Glutamatergic neuron (in vitro differentiated cells): ENCODE measurements around the gene ZNF462. TPM values are rescaled to one million over a fixed set of nuclear protein-coding genes. Genes with fewer than 3 reads are reported as not detected.

Experiments used
- DNase-seq: peaks from one replicate; pipeline ENCODE4 v3.0.0; 2022
- H3K27ac Mint-ChIP-seq: one replicate; pipeline ENCODE4 v1.8.0; 2020; ENCODE audit warnings: mild to moderate bottlenecking, mixed read lengths, inconsistent platforms; ENCODE audit not compliant: unreplicated experiment
- H3K27me3 Mint-ChIP-seq: one replicate; pipeline ENCODE4 v1.8.0; 2020; ENCODE audit warnings: mild to moderate bottlenecking, moderate library complexity, mixed read lengths, inconsistent platforms; ENCODE audit not compliant: unreplicated experiment
- H3K36me3 Mint-ChIP-seq: one replicate; pipeline ENCODE4 v1.8.0; 2020; ENCODE audit warnings: mild to moderate bottlenecking, mixed read lengths, inconsistent platforms; ENCODE audit not compliant: unreplicated experiment
- H3K4me1 Mint-ChIP-seq: one replicate; pipeline ENCODE4 v1.8.0; 2020; ENCODE audit warnings: mild to moderate bottlenecking, low read depth, mixed read lengths, inconsistent platforms; ENCODE audit not compliant: unreplicated experiment
- H3K4me3 Mint-ChIP-seq: one replicate; pipeline ENCODE4 v1.8.0; 2020; ENCODE audit warnings: mild to moderate bottlenecking, mixed read lengths, inconsistent platforms; ENCODE audit not compliant: unreplicated experiment
- H3K9me3 Mint-ChIP-seq: one replicate; pipeline ENCODE4 v1.8.0; 2020; ENCODE audit warnings: mild to moderate bottlenecking, moderate library complexity, mixed read lengths, inconsistent platforms; ENCODE audit not compliant: unreplicated experiment
- total RNA-seq: library from RNA; stranded (reverse); fragmentation: NEBNext Ultra II Directional; extraction: Animal tissue kit (Norgen Biotek cat#: 25700); gene quantifications from one replicate; pipeline ENCODE4 v1.2.1, GENCODE V29; 2021; ENCODE audit not compliant: unreplicated experiment
- TF ChIP-seq, protein P1 (sequence below): fragments of 200-600 bp; sonication (generic); IDR thresholded peaks from one replicate; pipeline ENCODE4 v1.5.0; 2021; ENCODE audit not compliant: partially characterized antibody, unreplicated experiment

The ZNF462 gene
- total RNA-seq, 1 donor from 2014 or later, result 259 TPM

DNA sequence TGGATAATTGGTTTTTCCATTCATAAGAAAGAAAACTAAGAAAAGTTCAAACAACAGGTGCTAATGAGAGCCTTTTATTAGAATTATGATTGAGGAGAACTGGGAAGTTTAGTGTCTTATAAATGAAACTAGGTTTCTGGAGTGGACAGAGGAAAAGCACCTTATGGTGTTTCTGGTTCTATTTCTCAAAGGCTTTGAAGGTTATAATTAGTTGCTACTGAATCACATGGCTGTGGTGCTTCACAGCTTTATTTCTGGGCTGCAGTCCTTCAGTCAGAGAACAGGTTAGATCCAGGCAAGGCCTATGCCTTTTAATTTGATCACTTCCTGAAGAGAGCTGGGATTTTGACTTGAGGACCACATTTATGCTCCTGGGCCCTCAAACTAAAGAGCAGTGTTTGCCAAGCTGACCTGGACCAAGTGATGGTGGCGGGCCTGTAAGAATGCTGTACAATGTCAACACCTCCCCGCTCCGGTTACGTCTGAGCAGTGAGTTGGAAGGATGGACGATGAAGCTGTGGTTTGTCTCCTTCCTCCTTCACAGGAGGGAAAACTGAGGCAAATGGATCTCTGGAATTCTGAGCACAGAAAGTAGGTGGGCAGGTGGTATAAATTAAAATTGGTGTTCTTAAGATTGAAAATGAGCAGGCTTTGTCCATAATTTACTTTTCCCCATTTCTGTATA, 56.0 kb downstream of the ZNF462 start:
- peaks cover 9% of the 10 kb centered on the region for H3K36me3 Mint-ChIP-seq
- peak overlapping the region; percentile 20 for H3K27ac Mint-ChIP-seq
- H3K9me3 Mint-ChIP-seq, result peaks cover 3% of the 10 kb centered on the region
- DNase-seq, result no peak
- H3K4me1 Mint-ChIP-seq, result peaks cover 51% of the 10 kb centered on the region
- no peak overlapping the region for H3K4me3 Mint-ChIP-seq
- H3K27me3 Mint-ChIP-seq, result peaks cover 7% of the 10 kb centered on the region
- TF ChIP-seq, protein P1, sequence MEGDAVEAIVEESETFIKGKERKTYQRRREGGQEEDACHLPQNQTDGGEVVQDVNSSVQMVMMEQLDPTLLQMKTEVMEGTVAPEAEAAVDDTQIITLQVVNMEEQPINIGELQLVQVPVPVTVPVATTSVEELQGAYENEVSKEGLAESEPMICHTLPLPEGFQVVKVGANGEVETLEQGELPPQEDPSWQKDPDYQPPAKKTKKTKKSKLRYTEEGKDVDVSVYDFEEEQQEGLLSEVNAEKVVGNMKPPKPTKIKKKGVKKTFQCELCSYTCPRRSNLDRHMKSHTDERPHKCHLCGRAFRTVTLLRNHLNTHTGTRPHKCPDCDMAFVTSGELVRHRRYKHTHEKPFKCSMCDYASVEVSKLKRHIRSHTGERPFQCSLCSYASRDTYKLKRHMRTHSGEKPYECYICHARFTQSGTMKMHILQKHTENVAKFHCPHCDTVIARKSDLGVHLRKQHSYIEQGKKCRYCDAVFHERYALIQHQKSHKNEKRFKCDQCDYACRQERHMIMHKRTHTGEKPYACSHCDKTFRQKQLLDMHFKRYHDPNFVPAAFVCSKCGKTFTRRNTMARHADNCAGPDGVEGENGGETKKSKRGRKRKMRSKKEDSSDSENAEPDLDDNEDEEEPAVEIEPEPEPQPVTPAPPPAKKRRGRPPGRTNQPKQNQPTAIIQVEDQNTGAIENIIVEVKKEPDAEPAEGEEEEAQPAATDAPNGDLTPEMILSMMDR, result no peak

DNA sequence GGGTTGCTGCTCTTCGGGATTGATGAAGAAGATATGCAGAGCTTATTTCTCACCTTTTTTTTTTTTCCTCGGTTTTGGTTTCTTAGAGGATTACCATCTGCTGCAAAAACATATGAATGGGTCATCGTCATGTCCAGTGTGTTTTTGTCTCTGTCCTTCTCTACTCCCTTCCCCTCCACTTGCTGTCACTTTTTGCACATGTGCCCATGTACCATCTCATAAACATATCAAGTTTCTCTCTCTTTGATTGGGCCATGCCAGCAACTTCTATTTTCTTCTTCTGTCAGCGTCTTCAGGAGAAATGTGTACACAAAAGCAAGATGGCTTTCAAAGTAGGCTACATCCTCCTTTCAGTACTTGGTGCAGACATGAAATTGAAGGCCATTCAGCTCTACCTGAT, 57.1 kb downstream of the ZNF462 start:
- Mint-ChIP-seq H3K27me3 (peaks cover 11% of the 10 kb centered on the region), H3K36me3 (peaks cover 19% of the 10 kb centered on the region), H3K4me3 (no peak overlapping the region), H3K27ac (peak overlapping the region; percentile 96), H3K9me3 (peaks cover 3% of the 10 kb centered on the region), H3K4me1 (peaks cover 45% of the 10 kb centered on the region)
- TF ChIP-seq, protein P1, result no peak
- no peak for DNase-seq

DNA sequence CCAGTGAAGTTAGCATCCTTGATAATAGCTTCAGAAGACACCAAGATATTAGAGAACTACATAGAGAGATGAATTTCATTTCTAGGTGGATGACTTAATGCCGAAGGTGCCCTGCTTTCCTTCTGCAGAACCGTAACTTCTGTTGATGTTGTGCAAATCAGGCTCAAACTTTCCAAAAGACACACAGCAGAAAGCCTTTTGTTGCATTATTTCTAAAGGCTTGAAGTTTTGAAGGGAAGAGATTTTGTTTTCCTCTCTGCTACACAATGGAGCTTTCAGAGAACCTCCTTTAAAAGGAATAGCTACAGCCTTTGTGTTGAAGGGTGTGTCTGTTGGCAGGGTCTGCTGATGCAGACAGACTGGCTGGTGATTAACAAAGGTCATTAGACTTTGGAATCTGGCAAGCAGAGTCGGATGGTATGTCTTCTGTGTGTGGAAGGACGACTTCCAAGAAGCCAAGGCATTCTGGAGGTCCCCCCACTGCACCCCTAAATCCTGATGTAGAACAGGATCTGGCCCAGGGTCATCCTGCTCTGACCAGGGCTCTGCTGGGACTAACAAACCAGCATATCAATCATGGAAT, 57.8 kb downstream of the ZNF462 start:
- H3K27me3 Mint-ChIP-seq, result peaks cover 11% of the 10 kb centered on the region
- peaks cover 3% of the 10 kb centered on the region for H3K9me3 Mint-ChIP-seq
- H3K4me1 Mint-ChIP-seq, result peaks cover 42% of the 10 kb centered on the region
- TF ChIP-seq, protein P1, result no peak
- H3K36me3 Mint-ChIP-seq, result peaks cover 26% of the 10 kb centered on the region
- no peak for DNase-seq
- peak overlapping the region; percentile 96 for H3K27ac Mint-ChIP-seq
- peak overlapping the region; percentile 72 for H3K4me3 Mint-ChIP-seq

DNA sequence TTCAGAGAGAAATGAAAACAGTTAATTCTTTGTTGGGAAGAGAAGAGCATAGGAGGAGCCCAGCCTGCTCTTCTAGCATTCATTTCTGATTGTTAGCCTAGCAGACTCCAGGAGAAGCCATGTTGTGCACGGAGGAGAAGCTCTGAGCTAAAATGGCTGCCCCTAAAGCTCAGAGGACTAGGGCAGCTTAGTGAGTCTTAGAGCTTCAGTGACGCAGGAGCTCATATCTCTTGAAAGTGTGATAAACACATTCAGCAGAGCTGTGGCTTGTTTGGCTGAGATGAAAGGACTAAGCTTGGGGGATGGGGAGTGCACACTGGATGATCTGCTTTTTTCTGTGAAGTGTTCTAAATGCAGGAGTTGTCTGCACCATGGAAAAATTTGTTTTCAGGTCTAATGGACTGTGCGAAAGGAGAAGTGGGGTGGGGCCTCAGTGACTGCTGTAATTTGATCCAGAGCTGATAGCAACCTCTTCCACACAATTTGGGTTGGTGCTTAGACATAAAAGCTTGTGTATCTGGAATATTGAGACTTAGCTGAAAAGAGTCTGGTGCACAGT, 58.5 kb downstream of the ZNF462 start:
- H3K36me3 Mint-ChIP-seq, result peaks cover 33% of the 10 kb centered on the region
- peaks cover 37% of the 10 kb centered on the region for H3K4me1 Mint-ChIP-seq
- DNase-seq, result no peak
- H3K27me3 Mint-ChIP-seq, result peaks cover 11% of the 10 kb centered on the region
- H3K4me3 Mint-ChIP-seq, result peak overlapping the region; percentile 72
- TF ChIP-seq, protein P1, result no peak
- H3K9me3 Mint-ChIP-seq, result peaks cover 3% of the 10 kb centered on the region
- H3K27ac Mint-ChIP-seq, result peak overlapping the region; percentile 96

DNA sequence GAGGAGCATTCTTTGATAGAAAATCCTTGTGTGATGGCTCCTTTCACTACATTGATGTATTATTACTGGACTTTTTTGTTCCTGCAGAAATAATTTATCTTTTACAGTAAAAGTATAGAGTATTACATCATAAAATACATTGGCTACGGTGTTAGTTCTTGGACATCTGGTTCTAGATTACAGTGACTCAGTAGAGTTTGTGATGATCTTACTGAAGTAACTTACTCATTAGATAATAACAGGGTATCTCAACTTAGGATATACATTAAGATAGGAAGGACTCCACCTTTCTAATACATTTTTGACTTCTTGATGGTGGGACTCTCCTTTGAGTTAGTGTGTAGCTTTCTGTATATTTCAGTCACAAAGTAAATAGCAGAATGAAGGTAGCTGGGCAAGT, 59.1 kb downstream of the ZNF462 start:
- peak overlapping the region; percentile 72 for H3K4me3 Mint-ChIP-seq
- peak overlapping the region; percentile 96 for H3K27ac Mint-ChIP-seq
- H3K9me3 Mint-ChIP-seq, result peaks cover 3% of the 10 kb centered on the region
- peaks cover 36% of the 10 kb centered on the region for H3K36me3 Mint-ChIP-seq
- TF ChIP-seq, protein P1, result no peak
- H3K27me3 Mint-ChIP-seq, result peaks cover 11% of the 10 kb centered on the region
- no peak for DNase-seq
- H3K4me1 Mint-ChIP-seq, result peaks cover 34% of the 10 kb centered on the region
